ENCODE data around the gene UBAP1.
"Not testable (repeated sequence)": the region's sequence is repeated elsewhere in the genome, so short reads cannot be mapped to it uniquely, and the experiment has no call there.

The UBAP1 gene

DNA sequence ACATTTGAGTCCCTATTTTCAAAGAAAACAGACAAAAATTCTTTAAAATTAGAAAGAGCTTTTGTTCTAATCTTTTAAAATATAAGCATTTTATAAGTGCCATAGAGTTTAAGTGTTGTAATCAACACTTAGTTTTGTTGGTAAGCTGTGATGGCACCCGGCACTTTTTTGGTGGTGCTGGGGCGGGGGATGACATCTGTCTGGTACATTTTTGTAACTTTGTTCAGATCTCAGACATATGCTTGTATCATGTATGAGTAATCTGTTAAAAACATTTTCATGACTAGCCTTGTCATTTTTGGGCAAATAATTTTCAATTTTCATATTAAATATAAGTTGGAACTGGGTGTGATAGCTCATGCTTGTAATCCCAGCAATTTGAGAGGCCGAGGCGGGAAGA, 51.7 kb downstream of the UBAP1 start:
- no peak for DNase-seq

DNA sequence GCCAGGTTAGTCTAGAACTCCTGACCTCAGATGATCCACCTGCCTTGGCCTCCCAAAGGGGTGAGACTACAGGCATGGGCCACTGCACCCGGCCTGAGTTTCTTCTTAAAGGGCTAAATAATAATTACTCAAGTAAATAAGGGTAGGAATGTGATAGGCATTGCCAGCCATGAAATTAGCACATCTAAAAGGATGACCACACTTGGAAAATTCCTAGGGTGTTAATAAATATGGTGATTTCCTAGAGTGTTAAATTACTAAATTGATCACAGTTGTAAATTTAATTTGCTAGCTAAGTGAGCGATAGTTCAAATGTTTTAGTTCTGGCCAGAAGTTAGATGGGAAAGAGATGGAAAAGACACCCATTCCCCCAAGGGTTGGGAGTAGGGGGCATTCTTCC, 53.4 kb downstream of the UBAP1 start:
- DNase-seq = no peak

DNA sequence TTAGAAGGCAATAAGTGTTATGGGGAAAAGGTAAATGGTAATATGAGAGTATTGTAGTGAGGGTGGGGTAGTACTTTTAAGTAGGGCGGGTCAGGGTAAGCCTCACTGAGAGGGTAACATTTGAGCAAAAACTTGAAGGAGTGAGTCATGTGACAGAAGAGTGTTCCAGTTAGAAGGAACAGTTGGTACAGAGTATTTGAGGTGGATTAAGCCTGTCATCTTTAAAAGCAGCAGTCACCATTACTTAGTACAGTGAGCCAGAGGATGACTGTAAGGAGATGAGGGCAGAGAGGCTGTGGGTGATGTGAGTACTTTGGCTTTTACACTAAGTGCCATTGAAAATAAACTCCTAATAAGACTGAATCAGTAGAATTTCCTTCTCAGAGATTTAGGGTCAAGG, 54.8 kb downstream of the UBAP1 start:
- no peak for DNase-seq

DNA sequence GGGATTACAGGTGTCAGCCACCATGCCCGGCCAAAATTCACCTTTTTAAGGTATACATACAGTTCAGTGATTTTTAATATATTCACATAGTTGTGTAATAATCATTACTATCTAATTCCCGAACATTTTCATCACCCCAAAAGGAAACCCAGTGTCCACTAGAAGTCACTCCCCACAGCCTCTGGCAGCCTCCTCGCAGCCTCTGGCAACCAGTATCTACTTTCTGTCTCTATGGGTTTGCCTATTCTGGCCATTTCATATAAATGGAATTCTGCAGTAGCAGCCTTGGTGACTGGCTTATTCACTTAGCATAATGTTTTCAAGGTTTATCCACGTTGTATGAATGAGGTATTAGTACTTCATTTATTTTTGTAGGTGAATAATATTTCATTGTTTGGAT, 59.0 kb downstream of the UBAP1 start:
- no peak for DNase-seq

DNA sequence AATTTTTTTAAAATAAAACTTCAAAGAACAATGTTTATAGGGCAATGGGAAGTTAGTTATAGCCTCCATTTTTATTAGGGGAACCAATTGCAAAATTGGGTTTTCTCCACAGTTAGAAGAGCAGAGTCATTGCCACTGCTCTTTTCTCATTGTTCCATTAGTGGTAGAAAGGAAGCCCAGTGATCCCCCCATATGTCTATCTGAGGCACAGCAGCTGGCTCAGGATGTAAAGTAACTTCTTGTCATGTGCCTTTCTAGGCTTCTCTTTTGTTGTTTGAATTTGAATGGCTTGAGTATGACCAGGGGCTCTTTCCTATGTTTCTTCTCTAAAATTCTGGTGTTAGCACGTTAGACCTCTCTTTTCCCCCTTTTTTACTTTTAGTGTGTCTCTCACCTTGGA, 61.2 kb downstream of the UBAP1 start:
- no peak for DNase-seq

DNA sequence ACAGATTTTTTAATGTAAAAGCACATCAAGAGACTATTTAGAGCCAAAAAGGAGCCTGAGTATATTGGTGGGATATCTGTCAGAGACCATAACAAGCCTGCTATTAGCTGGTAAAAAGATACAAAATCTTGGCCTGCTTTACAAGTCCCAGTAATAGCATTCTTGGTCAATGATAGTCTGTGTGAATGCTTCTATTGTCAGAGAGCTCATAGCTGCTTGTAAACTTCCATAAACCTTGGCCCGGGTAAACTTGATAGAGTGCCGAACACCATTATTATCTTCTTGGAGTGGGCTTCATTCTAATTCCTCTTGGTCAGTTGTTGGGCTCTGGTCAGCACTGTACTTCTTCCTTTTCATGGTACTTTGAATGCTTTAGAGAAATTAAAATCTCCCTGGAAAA, 64.0 kb downstream of the UBAP1 start:
- DNase-seq = no peak

DNA sequence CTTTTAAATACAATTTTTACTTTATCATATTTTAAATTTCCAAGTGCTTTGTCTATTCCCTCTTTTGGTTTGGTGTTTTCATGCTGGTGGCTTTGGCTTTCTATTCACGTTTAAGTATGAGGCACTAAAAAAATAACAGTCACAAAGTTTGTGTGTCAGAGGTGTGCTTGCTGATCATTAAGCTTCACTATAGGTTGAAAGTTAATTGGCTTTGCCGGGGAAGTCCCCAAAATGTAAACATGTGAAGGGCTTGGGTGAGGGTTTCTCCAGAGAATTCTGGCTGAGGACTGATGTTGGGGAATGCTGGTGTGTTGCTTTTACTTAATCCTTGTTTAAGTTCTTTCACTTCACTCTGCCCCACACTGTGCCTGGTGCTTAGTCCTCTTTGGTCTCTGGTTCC, 66.4 kb downstream of the UBAP1 start:
- DNase-seq = not testable (repeated sequence)

DNA sequence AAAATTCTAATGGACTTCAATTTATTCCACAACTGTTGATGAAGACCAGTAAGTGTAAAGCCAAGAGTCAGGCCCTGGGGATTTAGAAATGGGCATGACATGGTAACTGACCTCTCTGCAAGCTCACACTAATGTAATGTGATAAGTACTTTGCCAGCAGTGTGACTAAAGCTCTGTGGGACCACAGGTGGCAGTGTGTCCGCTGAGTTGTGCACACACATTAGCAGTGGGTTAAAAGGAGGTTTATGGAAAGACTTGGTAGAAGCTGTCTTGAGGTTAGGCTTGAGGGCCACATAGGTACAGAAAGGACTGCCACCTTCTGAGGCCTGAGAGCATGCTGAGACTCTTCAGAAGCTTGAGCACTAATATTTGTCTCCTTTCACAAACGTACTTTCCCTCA, 67.6 kb downstream of the UBAP1 start:
- no peak for DNase-seq

DNA sequence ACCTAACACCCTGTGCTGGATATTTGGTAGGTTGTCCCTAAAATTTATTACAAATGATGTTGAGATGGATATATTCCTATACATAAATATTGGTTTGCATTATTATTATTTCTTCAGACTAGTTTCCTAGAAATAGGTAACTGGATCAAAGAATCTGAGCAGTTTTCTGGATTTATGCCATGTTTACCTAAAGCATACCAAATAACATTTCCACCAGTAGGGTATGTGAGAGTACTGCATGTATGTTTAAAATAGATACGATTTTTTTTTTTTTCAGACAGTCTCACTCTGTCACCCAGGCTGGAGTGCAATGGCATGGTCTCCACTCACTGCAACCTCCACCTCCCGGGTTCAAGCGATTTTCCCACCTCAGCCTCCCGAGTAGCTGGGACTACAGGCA, 68.9 kb downstream of the UBAP1 start:
- not testable (repeated sequence) for DNase-seq

DNA sequence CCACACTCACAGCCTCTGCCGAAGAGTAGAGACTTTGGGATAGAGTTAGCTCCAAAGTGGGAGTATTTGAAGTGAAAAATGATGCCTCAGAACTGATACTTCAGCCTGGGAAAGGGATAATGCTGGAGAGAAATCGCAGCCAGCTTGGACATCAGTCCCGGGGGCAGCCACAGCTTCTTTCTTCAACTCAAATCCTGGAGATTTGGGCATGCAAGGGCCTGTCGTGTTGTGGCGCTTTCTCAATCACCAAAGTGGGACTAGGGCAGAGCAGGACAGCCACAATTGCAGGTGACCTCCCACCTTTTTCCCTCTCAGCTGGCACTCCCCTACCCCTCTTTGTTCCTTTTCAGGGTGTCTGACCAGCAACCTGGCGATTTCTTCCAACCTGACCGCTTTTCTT, 70.4 kb downstream of the UBAP1 start:
- DNase-seq = no peak

DNA sequence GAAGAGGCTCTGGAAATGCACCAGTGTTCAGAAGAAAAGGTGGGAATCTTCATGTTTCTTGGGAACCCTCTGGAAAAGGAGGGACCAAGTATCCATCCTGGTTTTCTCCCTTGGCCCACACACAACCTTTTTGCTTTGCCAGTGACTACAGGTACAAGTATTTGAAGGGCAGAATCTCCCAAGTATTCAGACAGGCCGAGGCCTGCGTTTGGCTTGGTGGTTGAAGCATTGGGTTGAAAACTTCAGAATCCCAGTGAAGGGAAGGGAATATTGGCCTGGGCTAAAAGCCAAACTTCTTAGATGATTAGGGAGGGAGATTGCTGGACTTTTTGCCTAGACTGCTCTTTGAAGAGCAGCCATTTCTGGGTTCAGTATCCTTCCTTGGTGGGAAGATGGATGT, 71.9 kb downstream of the UBAP1 start:
- DNase-seq = no peak

DNA sequence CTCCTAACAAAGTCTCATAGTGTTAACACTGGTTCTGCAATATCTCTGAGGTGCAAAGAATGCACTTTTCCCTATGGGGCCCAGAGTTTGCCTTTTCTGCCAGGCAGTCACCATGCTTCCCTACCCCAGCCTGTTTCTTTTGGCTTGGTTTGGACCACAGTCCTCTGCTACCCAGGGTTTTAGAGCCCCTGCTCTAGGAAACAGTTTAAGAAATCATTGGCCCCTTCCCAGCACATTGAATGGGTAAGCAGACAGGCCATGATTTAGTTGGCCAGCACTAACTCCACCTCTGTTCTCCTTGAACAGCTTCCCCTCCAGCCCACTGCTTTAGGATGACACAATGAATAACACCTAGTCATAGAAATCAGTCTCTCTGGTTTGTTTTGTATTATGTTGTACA, 73.2 kb downstream of the UBAP1 start:
- DNase-seq = no peak

DNA sequence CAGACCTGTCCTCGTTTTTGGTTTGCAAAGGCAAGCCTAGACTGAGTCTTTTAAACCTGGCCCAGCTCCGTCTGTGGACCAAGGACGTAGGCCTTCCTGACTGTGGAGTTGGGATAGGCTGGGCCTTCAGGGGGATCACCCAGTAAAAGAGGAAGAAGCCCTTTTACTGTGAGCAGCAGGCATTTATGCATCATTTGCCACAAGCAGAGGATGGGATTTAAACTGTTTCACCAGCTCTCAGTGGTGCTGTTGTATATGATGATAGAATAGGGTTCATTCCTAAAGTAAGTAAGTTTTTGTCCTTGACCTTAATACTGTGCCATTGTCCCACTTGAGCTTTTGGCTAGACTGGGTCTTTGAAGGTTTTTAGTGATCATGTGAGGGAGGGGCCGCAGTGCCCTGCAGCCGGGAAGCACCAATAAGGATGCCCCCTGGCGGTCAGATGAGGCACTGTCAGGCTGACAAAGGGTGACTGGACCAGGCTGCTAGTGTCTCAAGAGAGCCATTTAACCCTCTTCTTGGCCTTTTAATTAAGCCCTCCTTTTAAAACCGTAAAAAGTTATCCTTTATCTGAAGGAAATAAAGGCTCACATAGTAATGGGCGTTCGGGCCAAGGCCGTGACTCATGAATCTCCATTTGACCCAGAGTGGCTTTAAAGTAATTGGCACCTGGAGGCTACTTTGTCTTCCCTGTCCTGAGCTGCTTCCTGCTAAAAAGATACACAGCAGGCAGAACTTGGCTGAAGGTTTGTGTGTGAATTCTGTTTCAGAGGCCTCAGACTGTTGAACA, 74.0 kb downstream of the UBAP1 start:
- DNase-seq = peak; percentile 63

DNA sequence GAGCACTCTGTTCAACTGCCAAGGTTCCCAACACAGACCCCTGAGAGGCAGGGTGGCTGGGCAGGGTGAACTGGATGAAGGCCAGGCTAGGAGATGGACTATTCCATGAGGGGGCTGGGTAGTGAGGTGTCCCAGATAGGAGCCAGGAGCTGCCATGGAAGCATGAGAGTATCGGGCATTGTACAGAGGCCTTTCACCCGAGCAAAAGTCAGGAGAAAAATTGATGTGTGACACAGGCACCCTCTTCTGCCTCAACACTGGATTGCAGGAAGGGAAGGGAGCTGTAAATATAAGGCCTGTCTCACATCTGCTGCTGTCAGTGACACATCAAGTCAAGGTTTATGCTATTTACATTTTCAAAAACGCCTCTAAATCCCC, 74.6 kb downstream of the UBAP1 start:
- no peak for DNase-seq

DNA sequence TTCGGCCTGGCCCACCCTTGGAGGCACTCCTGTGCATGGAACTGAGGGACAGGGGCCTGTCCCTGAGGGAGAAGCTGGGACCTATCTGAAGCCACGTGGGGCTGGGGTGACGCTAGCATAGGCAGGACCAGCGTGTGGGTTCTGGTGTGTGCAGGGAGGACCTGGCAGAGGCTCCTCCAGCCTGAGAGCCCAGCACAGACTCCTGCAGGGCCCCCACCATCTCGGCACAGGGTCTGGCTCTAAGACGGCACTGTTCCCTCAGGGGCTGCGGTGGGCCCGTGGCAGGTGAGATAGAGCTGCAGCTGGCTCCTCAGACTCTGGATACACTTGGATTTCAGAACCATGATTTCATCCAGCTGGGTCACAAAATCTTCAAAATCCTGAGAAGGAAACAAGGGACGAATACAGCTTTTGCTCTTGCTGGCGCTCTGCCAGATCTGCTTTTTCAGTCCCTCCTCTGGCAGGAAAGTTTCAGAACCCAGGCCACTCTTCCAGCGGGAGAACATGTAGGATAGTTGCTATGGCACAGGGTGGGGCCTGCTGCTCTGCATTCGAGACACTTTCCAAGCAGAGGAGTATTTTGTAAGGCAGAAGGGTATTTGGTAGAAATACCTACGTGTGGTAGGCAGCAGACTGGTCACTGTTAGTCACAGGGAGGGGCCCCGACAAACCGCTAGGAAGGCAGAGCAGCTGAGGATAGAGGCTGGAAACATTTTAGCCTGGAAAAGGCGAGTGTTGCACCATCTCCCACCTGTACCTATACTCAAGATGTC, 75.5 kb downstream of the UBAP1 start:
- DNase-seq = no peak

DNA sequence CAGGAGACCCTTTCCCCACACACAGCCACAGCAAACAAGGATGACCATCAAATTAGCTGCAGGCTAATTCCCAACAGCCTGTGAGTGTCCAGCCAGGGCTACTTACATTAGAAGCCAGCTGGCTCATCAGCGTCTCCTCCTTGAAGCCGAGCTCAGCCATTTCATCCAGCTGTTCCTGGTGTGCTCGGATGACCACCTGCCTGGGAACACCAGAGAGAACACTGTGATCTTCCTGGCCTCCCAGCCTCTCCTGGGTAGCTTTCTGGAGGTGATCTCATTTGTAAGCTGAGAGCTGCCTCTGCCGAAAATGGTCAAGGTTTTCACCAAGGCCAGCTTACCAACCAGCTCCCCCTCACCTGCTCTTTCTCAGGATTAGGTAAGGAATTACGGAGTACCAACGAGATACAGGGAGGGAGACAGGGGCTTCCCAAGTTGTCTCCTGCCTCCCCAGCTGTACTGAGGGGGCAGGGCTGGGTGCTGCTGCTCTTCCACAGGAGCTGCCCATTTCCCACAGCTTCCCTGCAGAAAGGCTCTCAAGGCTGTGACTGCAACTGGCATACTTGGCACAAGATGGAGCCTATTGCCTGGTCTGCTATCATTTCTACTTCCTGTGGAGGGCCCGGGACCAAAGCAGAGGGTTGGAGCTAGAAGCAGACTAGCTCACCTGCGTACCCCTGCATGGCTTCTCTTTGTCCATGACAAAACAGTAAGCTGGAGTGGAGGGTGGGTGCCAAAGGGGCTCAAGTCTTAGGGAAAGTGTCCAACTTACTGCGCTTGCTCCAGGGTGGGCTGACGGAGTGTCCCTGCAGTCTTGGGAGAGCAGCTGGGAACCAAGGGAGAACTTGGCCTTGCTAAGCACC, 76.4 kb downstream of the UBAP1 start:
- no peak for DNase-seq

DNA sequence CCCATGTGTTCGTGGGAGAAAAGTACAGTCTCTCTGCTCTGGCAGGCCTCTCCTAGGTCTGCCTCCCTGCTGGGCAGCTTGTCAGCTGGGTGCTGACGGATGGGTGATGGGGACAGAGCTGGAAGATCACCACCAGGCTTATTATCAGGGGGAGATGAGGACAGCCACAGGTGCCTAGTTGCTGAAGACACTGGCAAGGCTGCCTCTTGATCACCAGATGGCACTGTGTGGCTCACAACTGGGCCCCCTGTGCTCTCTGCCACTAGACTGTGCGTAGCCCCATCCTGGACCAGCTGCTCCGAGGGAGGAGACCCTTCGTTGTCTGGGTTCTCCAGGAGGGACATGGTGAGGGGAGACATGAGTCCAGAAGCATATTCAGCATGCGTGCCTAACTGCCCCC, 77.3 kb downstream of the UBAP1 start:
- DNase-seq = no peak

DNA sequence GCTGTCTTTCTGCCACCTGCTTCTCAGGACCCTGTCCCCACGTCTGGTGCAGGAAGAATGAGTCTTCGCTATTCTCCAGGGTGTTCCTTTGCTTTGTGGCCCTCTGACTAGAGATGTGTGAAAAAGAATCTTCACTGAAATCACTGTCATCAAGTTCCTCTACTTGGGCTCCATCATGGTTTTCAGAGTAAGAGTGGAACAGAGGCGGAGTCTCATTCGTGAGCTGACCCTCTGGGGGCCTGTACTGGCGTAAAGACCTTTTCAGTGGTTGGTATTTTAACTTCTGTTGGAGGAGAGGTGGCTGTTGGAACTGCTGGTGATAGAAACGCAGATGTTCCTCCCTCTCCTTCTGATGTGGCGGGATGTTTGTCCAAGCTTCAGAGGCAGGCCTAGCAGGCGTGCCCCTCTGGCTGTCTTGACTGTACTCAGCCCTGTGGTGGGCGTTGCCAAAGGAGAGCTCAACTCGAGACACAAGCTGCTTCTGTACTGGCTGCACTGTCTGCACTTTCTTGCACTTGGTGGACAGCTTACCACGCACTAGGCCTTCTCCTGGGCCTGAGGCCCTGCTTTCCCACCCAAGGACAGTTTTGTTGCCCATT, 78.2 kb downstream of the UBAP1 start:
- no peak for DNase-seq

DNA sequence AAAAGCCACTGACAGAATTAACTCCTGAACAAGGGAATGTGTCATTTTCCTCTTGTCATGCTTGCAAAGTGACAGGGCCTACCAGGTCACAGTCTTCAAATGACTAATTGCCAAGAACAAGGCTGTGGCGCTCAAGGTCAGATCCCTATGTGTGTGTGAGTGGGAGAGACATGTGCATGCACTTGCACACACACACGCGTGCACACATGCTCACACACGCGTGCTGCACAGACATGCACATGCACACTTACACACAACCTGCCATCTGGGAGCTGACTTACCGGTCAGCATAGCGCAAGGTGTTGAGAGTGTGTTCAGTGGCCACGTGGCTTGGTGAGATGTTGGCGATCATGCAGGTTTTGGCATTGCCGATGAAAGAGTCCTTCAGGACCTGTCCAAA, 80.5 kb downstream of the UBAP1 start:
- no peak for DNase-seq

DNA sequence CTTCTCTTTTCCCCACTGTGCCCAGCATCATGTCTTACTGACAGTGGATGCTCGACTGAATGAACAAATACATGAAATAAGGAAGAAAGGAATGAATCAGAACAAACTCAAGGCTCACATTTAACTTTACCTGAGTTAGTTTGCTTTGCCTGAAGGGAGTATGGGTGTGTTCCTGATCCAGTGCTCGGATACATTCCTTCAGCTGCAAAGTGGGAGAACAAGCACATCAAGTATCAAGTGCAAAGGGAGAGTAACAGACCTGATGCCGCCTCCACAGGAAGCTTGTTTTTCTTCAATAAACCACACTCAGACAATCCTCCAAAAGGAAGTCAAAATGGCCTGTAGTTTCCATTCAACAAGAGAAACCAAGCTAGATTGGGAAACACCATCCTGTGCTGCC, 84.1 kb downstream of the UBAP1 start:
- no peak for DNase-seq

DNA sequence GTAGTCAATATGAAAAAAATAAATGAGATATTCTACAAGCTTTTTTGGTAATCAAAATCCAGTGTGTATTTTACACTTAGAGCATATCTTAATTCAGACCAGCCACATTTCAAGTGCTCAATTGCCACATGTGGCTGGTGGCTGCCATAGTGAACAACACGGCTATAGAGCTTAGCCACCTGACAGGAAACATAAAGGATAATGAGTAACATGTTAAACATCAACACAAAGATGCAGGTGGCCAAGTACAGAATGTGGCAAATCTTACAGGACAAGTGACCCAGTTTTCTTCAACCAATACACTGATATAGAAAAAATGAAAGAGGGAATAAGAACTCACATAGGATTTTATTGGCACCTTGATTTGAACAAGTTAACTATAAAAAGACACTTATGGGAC, 88.8 kb downstream of the UBAP1 start:
- no peak for DNase-seq

DNA sequence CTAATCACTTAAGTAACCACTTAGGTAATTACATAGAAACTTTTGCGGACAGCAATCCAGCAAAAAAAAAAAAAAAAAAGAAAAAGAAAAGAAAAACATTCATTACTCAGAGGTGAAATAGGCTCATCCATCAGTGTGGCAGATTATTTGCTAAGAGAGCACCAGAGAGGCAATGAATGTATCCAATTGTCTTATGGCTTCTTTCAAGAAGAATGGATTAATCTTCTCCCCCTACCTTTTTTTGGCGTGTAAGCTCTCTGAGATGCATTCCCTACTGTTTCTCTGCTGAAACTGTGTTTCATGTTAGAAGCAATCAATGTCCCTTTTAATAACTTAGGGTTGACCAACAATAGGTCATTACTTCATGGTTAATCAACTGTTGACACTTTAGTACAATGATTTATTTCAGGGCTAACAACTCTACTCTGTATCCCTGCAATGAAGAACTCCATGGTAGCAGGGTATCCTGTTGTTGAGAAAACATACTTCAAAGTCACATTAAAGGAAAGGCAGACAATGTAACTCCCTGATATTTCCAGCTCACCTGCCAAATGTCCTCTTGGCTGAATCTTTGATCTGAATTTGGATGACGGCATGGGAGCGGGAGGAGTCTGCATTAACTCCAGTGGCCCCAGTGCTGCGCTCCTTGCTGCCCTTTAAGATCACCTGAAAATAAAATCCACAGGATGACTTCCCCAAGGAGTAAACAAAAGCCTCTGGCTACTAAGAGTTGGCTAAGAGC, 92.6 kb downstream of the UBAP1 start:
- DNase-seq = no peak

Data from stimulated activated CD4-positive, alpha-beta T cell treated with anti-CD3 and anti-CD28 coated beads, Interleukin-4, amount 100 ng/mL, for 24 hours (primary cell).